ENCODE results near the gene SMC1A. TPM values are rescaled to one million over a fixed set of nuclear protein-coding genes. Genes with fewer than 3 reads are reported as not detected.

Gene SMC1A
- total RNA-seq, 1 donor from 2014 or later: 31.4 TPM

GRCh38 chrX:53441531-53442321 is 19.3 kb upstream of the SMC1A start:
- no peaks in the 10 kb centered on the region for H3K27me3 ChIP-seq
- peak overlapping the region; percentile 68 for H3K27ac ChIP-seq
- peaks cover 5% of the 10 kb centered on the region for H3K4me1 ChIP-seq
- intact Hi-C loops (cut with DNase I): no loop called here
- peak in 1 of 2 donors; percentile 26 for TF ChIP-seq POLR2AphosphoS5 (IDR thresholded peaks at IDR 0.05; ENCODE audit: insufficient read depth in 1 of 2, low read depth in 1 of 2)
- TF ChIP-seq POLR2A (IDR thresholded peaks at IDR 0.05): no peak
- no peak for TF ChIP-seq CTCF (IDR thresholded peaks at IDR 0.05)
- H3K36me3 ChIP-seq: no peaks in the 10 kb centered on the region
- peak overlapping the region; percentile 28 to 35 for H3K4me3 ChIP-seq
- DNase-seq (ENCODE audit: extremely low spot score in 2 of 2): no peak
- no peaks in the 10 kb centered on the region for H3K9me3 ChIP-seq

GRCh38 chrX:53440621-53441517 is 18.4 kb upstream of the SMC1A start:
- H3K27me3 ChIP-seq: no peaks in the 10 kb centered on the region
- peaks cover 5% of the 10 kb centered on the region for H3K4me1 ChIP-seq
- H3K4me3 ChIP-seq: peak overlapping the region; percentile 28 to 35
- no peaks in the 10 kb centered on the region for H3K36me3 ChIP-seq
- intact Hi-C loops (cut with DNase I): no loop called here
- DNase-seq (ENCODE audit: extremely low spot score in 2 of 2): no peak
- no peaks in the 10 kb centered on the region for H3K9me3 ChIP-seq
- no peak for TF ChIP-seq CTCF (IDR thresholded peaks at IDR 0.05)
- peak; percentile 59 to 83 for TF ChIP-seq POLR2AphosphoS5 (IDR thresholded peaks at IDR 0.05; ENCODE audit: insufficient read depth in 1 of 2, low read depth in 1 of 2)
- no peak for TF ChIP-seq POLR2A (IDR thresholded peaks at IDR 0.05)
- H3K27ac ChIP-seq: peak overlapping the region; percentile 68

GRCh38 chrX:53440101-53440500 is 17.6 kb upstream of the SMC1A start:
- H3K4me3 ChIP-seq: peak overlapping the region; percentile 28 to 35
- no peaks in the 10 kb centered on the region for H3K9me3 ChIP-seq
- TF ChIP-seq POLR2A (IDR thresholded peaks at IDR 0.05): no peak
- TF ChIP-seq POLR2AphosphoS5 (IDR thresholded peaks at IDR 0.05; ENCODE audit: insufficient read depth in 1 of 2, low read depth in 1 of 2): no peak
- no peak for TF ChIP-seq CTCF (IDR thresholded peaks at IDR 0.05)
- H3K36me3 ChIP-seq: no peaks in the 10 kb centered on the region
- intact Hi-C loops (cut with DNase I): no loop called here
- peaks cover 5% of the 10 kb centered on the region for H3K4me1 ChIP-seq
- peak overlapping the region; percentile 68 for H3K27ac ChIP-seq
- DNase-seq (ENCODE audit: extremely low spot score in 2 of 2): no peak
- H3K27me3 ChIP-seq: no peaks in the 10 kb centered on the region

- H3K36me3 ChIP-seq: no peaks in the 10 kb centered on the region
- no peak overlapping the region for H3K27ac ChIP-seq
- no peaks in the 10 kb centered on the region for H3K9me3 ChIP-seq
- no peak for DNase-seq (ENCODE audit: extremely low spot score in 2 of 2)
- H3K27me3 ChIP-seq: no peaks in the 10 kb centered on the region
- H3K4me1 ChIP-seq: peaks cover 5% of the 10 kb centered on the region
- intact Hi-C loops (cut with DNase I): loop anchor here (10.0 kb wide), 1 partner anchor 124 kb away; no protein-coding TSS in a partner anchor
- H3K4me3 ChIP-seq: no peak overlapping the region
- no peak for TF ChIP-seq POLR2A (IDR thresholded peaks at IDR 0.05)
- no peak for TF ChIP-seq POLR2AphosphoS5 (IDR thresholded peaks at IDR 0.05; ENCODE audit: insufficient read depth in 1 of 2, low read depth in 1 of 2)
- TF ChIP-seq CTCF (IDR thresholded peaks at IDR 0.05): no peak
Measured at GRCh38 chrX:53438832-53439230, 16.4 kb upstream of the SMC1A start.
